ENCODE measurements around the gene TSSC4.

The TSSC4 gene

DNA sequence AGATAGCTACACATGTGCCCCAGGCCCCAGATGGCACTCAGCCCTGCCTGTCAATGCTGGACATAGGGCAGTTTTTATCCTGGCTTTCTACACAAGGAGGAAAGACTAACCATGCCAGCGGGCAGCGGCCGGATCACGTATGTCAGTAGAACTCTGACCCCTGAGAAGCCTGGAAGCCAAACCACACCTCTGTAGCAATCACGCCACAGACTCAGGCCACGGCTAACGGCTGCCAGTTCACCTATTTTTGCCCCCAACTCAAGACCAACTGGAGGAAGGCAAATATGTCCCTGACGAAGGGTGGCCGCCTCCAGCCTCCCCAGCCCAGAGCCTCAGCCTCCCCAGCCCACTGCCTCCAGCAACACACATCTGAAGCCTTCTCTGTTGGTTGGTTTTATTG lies 30.7 kb upstream of the TSSC4 start:
- no peak for DNase-seq

DNA sequence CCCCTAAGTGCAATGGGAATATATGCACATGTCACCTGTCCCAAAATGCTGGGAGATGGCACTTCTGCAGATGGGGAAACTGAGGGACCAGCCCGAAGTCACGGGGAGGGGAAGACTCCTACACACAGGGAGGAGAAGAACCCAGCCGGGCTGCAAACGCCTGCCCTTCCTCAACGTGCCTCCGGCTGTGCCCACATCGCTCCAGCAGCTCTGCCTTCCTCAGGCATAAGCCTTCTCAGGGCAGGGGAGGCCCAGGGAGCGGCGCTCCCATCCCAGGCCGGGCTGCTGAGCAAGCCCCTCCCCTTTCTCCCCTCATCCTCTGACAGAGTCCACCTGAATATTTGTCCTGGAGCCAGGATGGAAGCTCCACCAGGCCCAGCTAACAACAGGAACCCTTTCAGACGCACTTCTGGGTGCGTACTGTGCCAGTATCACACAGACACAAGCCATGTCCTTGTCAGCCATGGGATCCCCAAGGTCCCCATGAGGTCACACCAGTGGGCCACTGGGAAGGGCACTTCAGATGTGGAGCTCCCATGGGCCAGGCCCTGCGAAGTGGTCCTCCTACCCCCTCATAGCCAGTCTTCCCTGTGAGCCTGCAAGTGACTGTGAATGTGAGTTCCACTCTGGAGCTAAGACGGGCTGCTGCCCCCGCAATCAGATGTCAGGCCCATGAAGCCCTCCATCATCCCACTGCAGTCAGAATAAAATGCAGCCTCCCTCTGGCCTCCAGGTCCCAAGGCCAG lies 25.9 kb upstream of the TSSC4 start:
- no peak for DNase-seq

DNA sequence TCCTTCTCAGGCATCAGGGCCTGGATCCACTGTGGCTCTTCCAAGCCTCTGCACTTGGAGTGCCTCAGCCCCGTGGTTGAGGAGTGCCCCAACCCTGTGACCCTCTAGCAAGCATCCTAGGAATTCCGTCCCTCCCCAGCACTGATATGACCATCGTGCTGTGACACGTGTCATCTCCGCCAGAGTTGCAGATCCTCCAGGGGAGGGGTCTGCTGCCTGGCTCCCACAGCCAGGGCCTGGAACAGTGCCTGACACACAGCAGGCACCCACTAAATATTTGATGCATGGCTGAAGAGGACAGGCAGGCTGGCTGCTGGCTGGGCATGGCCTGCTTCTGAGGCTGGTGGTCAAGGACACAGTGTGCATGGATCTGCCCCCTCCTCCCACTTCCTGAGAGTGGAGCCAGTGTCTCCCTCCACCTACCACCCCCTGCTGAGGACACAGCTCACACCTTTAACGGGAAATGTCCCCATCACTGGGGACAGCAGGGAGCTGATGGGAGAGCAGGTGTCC lies 25.2 kb upstream of the TSSC4 start:
- no peak for DNase-seq

DNA sequence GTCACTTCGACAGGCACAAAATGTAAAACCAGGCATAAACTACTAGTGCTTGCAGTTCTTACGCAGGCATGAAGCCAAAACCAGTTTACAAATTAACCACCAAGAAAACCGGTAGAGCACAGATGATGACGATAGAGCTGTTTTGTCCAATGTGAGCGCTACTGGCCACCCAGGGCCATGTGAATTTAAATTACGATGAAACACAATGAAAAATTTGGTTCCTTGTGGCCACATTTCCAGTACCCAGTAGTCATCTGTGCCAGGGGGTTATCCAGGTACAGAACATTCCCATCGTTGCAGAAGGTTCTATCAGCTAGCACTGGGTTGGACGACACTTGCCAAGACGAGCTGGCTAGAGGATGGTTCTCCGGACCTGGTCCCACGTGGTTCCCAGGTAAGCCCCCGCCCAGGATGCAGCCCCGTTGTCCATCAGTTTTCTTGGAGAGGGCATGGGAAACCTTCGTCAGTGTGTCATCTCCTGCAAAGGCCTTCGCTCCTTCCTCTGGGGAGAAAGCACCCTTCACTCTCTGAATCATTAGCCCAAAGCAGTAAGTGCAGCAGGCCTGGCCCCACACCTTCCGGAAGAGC lies 24.5 kb upstream of the TSSC4 start:
- no peak for DNase-seq

DNA sequence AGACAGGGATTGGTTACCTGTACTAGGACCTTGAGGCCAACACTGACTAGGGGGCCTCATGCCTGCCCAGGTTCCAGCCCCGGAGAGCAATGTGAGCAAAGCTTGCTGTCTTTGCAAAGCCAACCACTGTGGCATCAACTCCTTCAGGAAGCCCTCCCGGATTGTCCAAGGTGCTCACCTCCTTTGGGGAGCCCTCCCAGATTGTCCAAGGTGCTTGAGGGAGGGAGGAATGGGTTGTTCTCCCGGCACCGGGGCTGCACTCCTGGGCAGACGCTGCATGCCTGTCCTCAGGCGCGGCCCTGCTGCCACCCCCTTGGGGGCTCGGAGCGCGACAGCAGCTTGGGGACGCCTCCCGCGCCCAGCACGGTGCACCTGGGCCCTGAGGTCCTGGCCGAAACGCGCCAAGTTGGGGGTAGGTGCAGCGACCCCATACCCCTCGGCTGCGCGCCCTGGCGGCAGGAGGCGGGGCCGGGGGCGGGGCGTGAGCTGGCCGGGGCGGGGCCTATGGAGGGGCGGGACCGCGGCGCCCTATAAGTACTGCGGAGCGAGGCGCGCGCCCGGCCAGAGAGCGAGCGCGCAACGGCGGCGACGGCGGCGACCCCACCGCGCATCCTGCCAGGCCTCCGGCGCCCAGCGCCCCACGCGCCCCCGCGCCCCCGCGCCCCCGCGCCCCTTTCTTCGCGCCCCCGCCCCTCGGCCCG lies 23.6 kb upstream of the TSSC4 start, which contains the start of gene CD81:
TSS of gene CD81 (plus strand) at position 560 of the 701 bp plus-strand sequence. CDS start 240 bp downstream, outside the sequence.
- no peak for DNase-seq

DNA sequence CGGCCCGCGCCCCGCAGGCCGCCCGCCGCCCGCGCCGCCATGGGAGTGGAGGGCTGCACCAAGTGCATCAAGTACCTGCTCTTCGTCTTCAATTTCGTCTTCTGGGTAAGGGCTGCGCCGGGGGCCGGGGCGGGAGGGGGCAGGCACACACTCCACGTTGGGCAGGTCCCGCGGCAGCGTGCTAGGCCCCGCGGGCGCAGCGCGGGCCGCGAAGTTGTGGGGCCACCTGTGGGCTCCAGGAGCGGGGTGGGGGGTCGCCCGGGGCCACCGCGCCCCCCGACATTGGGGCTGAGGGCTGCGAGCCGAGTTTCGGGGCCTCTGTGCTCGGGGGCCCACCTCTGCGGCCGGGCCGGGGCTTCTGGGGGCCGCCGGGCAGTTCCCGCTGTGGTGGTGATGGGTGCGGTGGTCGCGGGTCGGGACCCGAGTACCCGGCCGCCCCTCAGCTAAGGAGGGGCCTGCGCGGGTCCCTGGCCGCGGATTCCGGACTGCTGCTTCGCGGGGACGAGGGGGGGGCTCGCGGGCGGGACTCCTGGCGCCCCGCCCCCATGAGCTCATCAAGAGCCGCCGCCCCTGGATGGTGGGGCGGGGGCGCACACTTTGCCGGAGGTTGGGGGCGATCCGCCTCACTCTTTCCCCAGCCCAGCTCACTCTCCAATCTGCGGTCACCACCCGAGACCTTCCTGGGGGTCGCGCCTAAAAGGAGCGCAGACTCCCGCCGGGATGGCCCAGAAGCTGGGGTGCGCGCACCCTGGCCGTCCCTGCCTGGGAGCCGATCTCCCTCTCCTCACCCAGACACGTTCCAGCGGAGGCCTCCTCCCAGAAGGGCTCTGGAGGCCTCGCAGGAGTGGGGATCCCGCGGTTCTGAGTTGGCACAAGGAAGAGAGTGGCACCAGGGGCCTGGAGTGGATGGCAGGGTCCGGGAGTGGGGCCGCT lies 22.8 kb upstream of the TSSC4 start:
- no peak for DNase-seq

DNA sequence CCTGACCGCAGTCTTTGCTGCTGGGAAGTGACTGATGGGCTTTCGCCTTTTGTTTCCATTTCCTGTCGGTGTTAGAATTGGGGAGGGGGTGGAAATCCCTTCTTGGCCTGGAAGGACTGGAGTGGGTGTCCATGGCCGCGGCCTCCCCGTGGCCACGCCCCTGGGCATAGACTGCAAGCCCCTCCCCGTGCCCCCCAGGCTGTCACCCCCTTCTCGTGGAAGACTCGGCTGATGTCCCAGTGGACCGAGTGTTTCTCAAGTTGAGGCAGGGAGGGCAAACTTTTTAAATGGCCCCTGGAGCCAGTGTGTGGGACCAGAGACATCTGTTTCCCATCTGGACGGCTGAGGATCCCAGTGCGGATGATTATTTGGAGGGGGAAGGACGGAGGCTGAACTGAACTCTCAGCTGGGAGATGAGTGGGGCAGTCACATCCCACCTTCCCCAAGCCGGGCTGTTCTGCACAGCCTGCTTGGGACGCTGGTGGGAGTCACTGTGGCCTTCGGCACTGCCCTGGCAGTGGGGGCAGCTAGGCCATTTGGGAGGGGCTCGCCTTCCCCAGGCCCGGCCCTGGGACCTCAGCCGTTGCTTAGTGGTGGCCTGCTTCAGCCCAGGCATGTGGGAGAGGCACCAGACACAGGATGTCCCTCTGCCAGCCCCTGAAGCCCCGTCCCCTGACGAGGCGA lies 21.9 kb upstream of the TSSC4 start:
- DNase-seq = no peak

DNA sequence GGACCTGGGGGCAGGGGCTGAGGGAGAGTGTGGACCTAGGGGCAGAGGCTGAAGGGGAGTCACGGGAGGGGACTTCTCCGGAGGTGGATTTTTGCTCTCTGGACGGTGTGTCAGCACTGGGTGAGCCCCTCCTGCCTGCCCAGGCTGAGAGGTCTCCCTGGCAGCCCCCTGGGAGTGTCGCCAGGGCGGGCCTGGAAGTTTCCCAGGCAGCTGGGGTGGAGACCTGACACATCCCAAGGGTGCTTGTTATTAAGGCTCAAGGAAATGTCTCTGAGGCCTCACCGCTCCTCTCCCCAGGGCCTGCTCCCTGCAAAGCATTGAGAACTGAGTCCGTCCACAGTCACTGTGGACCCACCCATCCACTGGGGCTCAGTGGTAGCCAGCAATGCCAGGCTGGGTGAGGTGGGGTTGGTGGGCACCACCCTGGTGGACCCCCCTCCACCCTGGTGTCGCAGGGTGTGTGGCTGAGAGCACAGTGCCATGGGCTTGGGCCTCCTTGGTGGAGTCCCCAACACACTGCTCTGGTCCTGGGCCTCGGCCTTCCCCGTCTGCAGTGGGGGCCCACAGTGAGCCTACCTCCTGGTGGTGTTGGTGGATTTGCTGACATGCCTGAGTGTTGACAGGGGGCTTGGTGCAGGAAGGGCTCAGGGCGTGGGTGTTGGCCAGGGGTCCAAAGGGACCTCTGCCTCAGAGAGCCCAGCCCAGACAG lies 20.9 kb upstream of the TSSC4 start:
- no peak for DNase-seq

DNA sequence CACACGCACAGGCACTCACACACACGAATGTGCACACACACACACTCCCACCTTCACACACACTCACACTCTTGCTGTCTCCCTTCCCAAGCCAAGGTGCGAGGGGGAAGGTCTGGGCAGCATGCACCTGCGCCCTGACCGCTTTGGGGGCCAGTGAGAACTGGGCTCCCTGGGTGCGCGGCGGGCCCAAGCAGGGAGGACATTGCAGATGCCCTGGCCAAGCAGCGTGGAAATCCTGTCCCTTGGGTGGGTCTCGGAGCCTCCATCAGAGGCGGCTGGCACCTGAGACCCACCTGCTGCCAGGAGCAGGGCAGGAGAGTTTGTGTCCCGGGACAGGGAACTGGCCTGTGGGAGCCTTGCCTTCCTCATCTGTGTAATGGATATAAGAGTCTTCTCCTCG lies 20.2 kb upstream of the TSSC4 start:
- DNase-seq = no peak

DNA sequence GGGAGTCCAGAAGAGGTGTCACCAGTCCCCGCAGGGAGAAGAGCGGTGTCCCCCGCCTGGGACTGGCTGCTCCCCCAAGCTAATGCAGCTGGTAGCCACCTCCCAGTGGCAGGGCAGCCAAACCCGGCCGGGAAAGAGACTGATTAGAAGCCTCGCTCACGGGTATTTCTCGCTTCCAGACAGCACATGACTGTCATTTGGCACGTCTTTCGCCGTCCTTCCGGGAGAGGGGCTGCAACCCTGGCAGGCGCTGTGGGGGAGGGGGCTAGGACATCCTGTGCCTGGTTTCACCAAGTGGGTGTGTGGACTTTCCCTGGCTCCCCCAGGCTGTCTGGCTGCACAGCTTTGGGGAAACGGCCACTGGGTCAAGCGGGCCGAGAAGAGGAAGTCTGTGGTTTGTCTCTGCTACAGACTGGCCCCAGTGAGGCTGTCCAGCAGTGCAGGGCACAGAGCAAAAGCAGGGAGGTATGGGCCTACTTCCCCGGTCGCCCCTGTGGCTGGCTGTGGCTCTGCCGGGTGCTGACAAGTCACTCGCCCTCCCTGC lies 19.7 kb upstream of the TSSC4 start:
- no peak for DNase-seq

DNA sequence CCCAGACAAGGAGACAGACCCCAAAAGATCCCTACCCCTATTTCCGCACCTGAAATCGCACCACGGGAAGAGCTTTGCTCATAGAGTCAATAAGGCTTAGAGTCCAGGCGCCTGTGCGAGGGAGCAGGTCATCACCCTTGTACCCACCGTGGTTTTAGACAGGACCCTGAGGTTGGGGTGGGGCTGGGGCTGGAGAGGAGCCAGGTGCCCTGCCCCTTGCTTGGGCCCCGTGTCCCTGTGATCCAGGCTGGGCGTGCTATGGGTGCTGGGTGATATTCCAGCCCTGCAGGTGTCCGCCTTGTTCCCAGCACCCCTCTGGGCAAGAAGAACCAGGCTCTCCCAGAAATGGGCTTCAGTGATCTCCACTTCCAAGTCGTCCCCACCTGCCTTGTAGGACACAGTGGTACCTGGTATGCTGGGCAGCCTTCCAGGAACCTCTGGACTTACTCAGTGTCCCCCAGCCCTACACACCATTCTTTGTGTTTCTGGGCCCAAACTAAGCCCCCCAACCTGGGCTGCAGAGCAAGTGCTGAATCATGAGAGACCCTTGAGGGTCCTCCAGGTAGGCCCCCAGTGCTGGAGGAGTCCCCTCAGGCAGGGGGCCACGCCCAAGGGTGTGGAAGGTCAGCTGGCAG lies 18.9 kb upstream of the TSSC4 start:
- DNase-seq = no peak

DNA sequence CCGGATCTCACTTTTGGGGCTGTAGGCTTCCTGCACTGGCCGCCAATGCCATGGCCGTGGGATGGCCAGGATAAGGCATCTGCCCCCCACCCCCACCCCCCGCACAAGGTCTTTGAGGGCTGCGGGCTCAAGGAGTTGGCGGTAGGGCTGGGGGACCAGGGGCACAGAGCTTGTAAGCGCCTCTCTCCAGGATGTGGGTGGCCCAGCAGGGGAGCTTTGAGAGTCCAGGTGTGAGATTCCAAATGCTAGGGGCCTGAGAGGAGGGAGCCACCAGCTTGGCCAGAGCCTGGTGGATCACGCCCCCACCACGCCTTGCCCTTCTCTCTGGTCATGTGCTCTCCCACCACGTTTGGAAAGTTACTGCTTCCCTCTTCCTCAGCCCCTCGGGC lies 18.4 kb upstream of the TSSC4 start:
- no peak for DNase-seq

DNA sequence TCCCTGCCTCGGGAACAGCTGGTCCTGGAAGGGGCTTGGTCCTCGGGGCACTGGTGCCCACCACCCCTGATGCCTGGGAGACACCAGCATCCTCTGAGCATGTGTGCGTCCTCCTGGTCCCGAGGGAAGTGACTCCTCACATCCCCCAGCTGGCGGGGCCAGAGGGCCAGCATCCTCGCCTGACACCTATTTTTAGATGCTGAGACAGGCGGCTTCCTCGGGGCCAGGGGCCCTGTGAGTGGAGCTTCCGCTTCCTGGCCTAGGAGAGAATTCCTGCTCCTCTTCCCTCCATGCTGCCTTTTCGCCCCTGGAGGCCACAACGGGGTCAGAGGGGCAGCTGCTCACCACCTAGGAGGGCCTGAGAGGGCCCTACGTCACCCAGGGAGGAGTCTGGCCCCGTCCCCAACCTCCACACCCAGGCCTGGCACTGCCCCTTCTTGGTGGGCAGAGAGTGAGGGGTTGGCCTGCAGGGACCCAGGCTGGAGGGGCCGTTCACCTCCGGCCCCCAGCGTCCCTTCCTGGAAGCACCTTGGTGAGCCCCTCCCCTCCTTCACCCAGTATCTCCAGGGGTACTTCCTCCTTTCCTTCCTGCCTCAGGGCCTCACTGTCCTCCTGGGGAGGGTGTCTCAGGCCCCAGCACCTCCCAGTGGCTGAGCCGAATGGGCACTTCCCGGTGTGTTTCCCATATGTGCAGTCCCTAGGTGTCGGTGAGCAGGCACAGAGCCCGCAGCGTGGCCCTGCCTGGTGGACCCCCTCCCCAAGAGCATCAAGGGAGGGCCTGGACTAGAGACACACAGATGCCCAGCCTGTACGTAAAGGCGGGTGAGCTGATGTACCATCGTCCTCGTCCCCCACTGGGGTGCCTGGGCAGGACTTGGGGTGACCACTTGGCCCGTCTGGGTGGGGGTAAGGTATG lies 17.4 kb upstream of the TSSC4 start:
- no peak for DNase-seq

DNA sequence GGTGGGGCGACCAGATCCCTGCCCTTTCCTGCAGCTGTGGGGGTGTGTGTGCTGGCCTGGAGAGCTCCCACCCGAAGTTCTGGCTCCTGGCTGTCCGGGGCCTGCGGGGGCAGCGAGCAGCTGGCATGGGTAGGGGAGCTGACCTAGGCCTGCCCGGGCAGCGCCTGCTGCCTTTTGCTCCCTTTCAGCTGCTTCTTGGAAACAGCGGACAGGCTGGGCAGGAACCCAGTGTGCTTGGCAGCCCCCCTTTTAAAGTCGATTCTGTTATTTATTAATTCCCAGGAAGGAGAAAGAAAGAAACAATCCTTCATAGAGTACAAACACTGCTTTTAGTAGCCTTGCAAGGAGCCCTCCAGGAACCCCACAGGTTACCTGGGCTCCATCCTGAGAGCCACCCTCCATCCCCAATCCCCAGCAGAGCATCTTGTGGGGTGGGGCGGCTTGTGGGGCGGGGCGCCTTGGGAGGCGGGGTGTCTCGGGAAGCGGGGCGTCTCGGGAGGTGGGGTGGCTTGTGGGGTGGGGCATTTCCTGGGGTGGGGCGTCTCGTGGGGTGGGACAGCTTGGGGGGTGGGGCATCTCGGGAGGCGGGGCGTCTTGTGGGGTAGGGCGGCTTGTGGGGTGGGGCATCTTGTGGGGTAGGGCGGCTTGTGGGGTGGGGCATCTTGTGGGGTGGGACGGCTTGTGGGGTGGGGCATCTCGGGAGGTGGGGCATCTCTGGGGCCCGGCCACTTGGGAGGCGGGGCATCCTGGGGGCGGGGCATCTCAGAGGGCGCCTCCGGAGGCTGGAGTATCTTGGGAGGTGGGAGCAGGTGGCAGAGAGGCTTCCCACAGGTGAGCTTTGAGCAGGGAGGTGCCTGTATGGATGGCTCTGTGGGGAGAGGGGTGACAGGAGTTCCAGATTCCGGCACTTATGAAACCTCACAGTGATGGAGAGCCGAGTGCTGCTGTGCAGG lies 16.4 kb upstream of the TSSC4 start:
- DNase-seq = no peak

DNA sequence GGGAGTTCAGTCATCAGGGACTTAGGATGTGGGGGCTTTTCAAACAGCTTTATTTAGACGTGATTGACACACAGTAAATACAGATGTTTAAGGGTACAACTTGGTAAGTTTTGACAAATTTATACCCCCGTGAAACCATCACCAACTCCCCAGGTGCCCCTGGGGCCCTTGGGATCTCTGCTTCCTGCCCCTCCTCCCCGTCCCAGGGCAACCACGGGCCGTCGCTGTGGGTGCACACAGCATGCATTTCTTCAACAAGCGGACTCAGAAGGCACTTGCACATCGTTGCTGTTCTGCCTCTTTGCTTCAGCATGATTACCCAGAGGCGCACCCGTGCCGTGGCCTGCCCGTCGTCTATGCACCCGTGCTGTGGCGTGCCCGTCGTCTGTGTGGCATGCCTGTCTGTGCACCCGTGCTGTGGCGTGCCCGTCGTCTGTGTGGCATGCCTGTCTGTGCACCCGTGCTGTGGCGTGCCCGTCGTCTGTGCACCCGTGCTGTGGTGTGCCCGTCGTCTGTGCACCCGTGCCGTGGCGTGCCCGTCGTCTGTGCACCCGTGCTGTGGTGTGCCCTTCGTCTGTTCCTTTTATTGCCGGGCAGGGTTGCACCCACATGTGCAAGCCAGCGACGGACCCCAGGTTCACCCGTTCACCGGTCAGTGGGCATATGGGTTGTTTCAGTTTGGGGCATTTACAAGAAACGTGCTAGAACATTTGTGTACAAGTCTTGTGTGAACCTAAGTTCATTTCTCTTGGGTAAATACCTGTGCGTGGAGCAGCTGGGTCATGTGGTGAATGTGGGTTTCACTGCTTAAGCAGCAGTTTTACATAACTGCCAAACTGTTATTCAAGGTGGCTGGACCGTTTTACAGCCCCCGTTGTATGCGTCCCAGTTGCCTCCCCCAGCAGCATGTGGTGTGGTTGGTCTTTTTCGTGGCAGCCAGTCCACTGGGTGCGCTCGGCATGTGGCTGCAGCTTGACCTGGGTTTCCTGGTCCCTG lies 15.1 kb upstream of the TSSC4 start:
- no peak for DNase-seq

DNA sequence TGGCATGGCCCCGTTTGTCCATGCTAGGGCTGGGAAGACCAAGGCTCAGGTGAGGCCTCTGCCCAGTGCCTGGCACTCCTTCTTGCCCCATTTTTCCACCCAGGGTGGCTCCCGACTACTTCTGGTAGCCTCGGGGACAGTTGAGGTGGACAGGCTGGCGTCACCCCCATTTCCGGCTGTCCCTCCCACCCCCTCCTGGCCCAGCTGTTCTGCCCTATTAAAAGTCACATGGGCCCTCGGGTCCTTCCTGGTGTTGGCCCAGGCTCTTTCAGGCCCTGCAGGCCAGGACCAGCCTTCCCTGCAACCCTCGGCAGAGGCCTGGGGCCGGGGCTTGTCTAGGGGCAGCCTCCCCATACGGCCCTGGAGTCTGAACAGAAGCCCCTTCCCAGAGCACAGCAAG lies 14.0 kb upstream of the TSSC4 start:
- no peak for DNase-seq

Data from NCI-H1092 (cell line).